Prostate gland (tissue), 2 donors: ENCODE data around the gene PLOD3. TPM values are rescaled to one million over a fixed set of nuclear protein-coding genes. Genes with fewer than 3 reads are reported as not detected.

Experiments
- DNase-seq: peaks from one replicate; pipeline ENCODE4 v3.0.0-alpha.2; 2019; ENCODE audit warnings: low spot score
- H3K27ac ChIP-seq, 2 donors: fragments of 200-600 bp; sonication (generic); 2 replicates each; pipeline ENCODE4 v1.5.1; 2017 to 2019
- H3K27me3 ChIP-seq: fragments of 200-600 bp; sonication (generic); replicated peaks from 2 replicates; pipeline ENCODE4 v1.5.1; 2019; ENCODE audit not compliant: insufficient read depth
- H3K36me3 ChIP-seq, 2 donors: fragments of 200-600 bp; sonication (generic); 1 replicate in 1 of 2; 2 replicates in 1 of 2; pipeline versions ENCODE4 v1.5.1 to v1.8.1; 2017 to 2019
- H3K4me1 ChIP-seq: fragments of 200-600 bp; sonication (generic); replicated peaks from 2 replicates; pipeline ENCODE4 v1.5.1; 2019
- H3K4me3 ChIP-seq, 2 donors: fragments of 200-600 bp; sonication (generic); 2 replicates each; pipeline ENCODE4 v1.5.1; 2017 to 2019
- H3K9me3 ChIP-seq: fragments of 200-600 bp; sonication (generic); 2 replicates; pipeline ENCODE4 v1.5.1; 2017
- CTCF ChIP-seq, 4 experiments: fragments of 200-600 bp in 2 of 4; fragments of 450-650 bp in 2 of 4; sonication (generic) in 2 of 4; IDR thresholded peaks; 1 replicate in 3 of 4; 2 replicates in 1 of 4; pipeline ENCODE4 v1.5.1; 2016 to 2019; ENCODE audit warnings: antibody characterized with exemption in 4 of 4, mild to moderate bottlenecking in 2 of 4, moderate library complexity in 2 of 4
- POLR2A ChIP-seq: fragments of 450-650 bp; IDR thresholded peaks from one replicate; pipeline ENCODE4 v1.6.1; 2016; ENCODE audit warnings: antibody characterized with exemption, mild to moderate bottlenecking
- POLR2AphosphoS5 ChIP-seq: sonication (generic); formaldehyde crosslinking; IDR thresholded peaks from one replicate; pipeline ENCODE4 v1.6.1; 2017; ENCODE audit warnings: antibody characterized with exemption
- WGBS: methylation state at CpG from one replicate; pipeline ENCODE4 v1.1.5; 2018; 5-methylcytosine and 5-hydroxymethylcytosine counted together
- intact Hi-C: fragments of 100-400 bp; cut with DNase I; formaldehyde crosslinking; loops from one replicate; pipeline ENCODE4 v1.14.2; 2022
- total RNA-seq, 2 donors: library from RNA; depleted of rRNA; stranded (reverse); fragments of >200 nt; gene quantifications; one replicate each; pipeline ENCODE4 v1.1.0, GENCODE V29; 2016

PLOD3 gene
- total RNA-seq, 2 donors from 2014 or later, result 24.2 to 52.5 TPM

- H3K4me1 ChIP-seq, result no peaks in the 10 kb centered on the region
- peaks cover 0 to 7% of the 10 kb centered on the region in 2 donors for H3K36me3 ChIP-seq
- H3K27me3 ChIP-seq, result no peaks in the 10 kb centered on the region
- TF ChIP-seq POLR2A (no peak), CTCF (IDR thresholded peaks at IDR 0.05) (peak in 1 of 4 experiments; percentile 12)
- H3K27ac ChIP-seq, result no peak overlapping the region
- 71% methylated on average over 11 of the region's 11 CpGs for WGBS
- no peak for DNase-seq
- H3K4me3 ChIP-seq, result no peak overlapping the region
- intact Hi-C loops, result no loop called here
- no peaks in the 10 kb centered on the region for H3K9me3 ChIP-seq
Measured at GRCh38 chr7:101235050-101235449, 17.7 kb upstream of the PLOD3 start.

- peaks cover 0 to 3% of the 10 kb centered on the region in 2 donors for H3K36me3 ChIP-seq
- intact Hi-C loops, result no loop called here
- H3K27ac ChIP-seq, result no peak overlapping the region
- no peaks in the 10 kb centered on the region for H3K9me3 ChIP-seq
- H3K4me1 ChIP-seq, result no peaks in the 10 kb centered on the region
- TF ChIP-seq POLR2A (no peak), POLR2AphosphoS5 (no peak), CTCF (IDR thresholded peaks at IDR 0.05) (no peak)
- DNase-seq, result no peak
- H3K27me3 ChIP-seq, result no peaks in the 10 kb centered on the region
- WGBS, result 80% methylated on average over 5 of the region's 5 CpGs
- H3K4me3 ChIP-seq, result no peak overlapping the region
Measured at GRCh38 chr7:101234636-101235035, 17.3 kb upstream of the PLOD3 start.

GRCh38 chr7:101233907-101234547, 16.6 kb upstream of the PLOD3 start:
- no peak overlapping the region for H3K4me3 ChIP-seq
- no peaks in the 10 kb centered on the region for H3K27me3 ChIP-seq
- no peaks in the 10 kb centered on the region for H3K9me3 ChIP-seq
- intact Hi-C loops, result no loop called here
- H3K36me3 ChIP-seq, result no peaks in the 10 kb centered on the region
- H3K27ac ChIP-seq, result no peak overlapping the region
- WGBS, result 82% methylated on average over 21 of the region's 21 CpGs
- TF ChIP-seq POLR2A (no peak), CTCF (IDR thresholded peaks at IDR 0.05) (no peak), POLR2AphosphoS5 (no peak)
- no peak for DNase-seq
- H3K4me1 ChIP-seq, result no peaks in the 10 kb centered on the region

GRCh38 chr7:101232141-101232850, 14.9 kb upstream of the PLOD3 start:
- TF ChIP-seq POLR2A, result peak; percentile 62
- TF ChIP-seq CTCF (IDR thresholded peaks at IDR 0.05), result no peak
- peak; percentile 21 for TF ChIP-seq POLR2AphosphoS5
- intact Hi-C loops, result no loop called here
- 11% methylated on average over 37 of the region's 52 CpGs for WGBS
- H3K9me3 ChIP-seq, result no peaks in the 10 kb centered on the region
- H3K27ac ChIP-seq, result peak overlapping the region; percentile 53 to 58
- H3K4me3 ChIP-seq, result peak overlapping the region; percentile 27 to 39
- DNase-seq, result peak; percentile 59
- no peaks in the 10 kb centered on the region for H3K4me1 ChIP-seq
- H3K36me3 ChIP-seq, result peaks cover 0 to under 1% of the 10 kb centered on the region in 2 donors
- H3K27me3 ChIP-seq, result no peaks in the 10 kb centered on the region

- Histone ChIP-seq H3K36me3 (peaks cover 0 to 3% of the 10 kb centered on the region in 2 donors), H3K27me3 (no peaks in the 10 kb centered on the region), H3K4me1 (no peaks in the 10 kb centered on the region), H3K27ac (no peak overlapping the region), H3K4me3 (peak overlapping the region in 1 of 2 donors; percentile 39), H3K9me3 (no peaks in the 10 kb centered on the region)
- WGBS, result 59% methylated on average over 7 of the region's 7 CpGs
- TF ChIP-seq POLR2AphosphoS5 (no peak), POLR2A (no peak), CTCF (IDR thresholded peaks at IDR 0.05) (no peak)
- intact Hi-C loops, result no loop called here
- no peak for DNase-seq
Measured at GRCh38 chr7:101231644-101232043, 14.3 kb upstream of the PLOD3 start.
